ENCODE results near the gene ZNF677. TPM values are rescaled to one million over a fixed set of nuclear protein-coding genes. Genes with fewer than 3 reads are reported as not detected.

Gene ZNF677
- total and polyA plus RNA-seq, 10 of the 15 experiments (the other 5 are each of a cell fraction or from before 2014, with no cell fraction given) = 0.07 to 0.68 (median 0.16) TPM; not detected in 6

- TF ChIP-seq ZBTB11 (CRISPR knock-in tag; IDR thresholded peaks at IDR 0.05) = no peak
- no peak for TF ChIP-seq IRF4 (IDR thresholded peaks at IDR 0.05; ENCODE audit: low read depth, low read length)
- TF ChIP-seq KLF5 (IDR thresholded peaks at IDR 0.05; ENCODE audit: partially characterized antibody) = peak; percentile 27
- no peak for TF ChIP-seq MEF2B (IDR thresholded peaks at IDR 0.05; ENCODE audit: partially characterized antibody, poor library complexity, severe bottlenecking)
- TF ChIP-seq RBBP5 (conservative IDR thresholded peaks at IDR 0.05) = no peak
- peak; percentile 82 for TF ChIP-seq POLR2A (IDR thresholded peaks at IDR 0.05; ENCODE audit: low read depth, low read length)
- TF ChIP-seq PAX5 (IDR thresholded peaks at IDR 0.05; ENCODE audit: borderline replicate concordance, low read depth, low read length) = 0 out of 2 replicates have a peak, but pooled peaks have one; percentile 11
- no peak for TF ChIP-seq MTA3 (IDR thresholded peaks at IDR 0.05; ENCODE audit: borderline replicate concordance, low read length)
- 0 out of 2 replicates have a peak, but pooled peaks have one; percentile 20 for TF ChIP-seq NBN (IDR thresholded peaks at IDR 0.05)
- peak; percentile 27; the same call in 1 of the 2 replicates for TF ChIP-seq NR2C1 (IDR thresholded peaks at IDR 0.05)
- TF ChIP-seq PBX3 (IDR thresholded peaks at IDR 0.05; ENCODE audit: insufficient replicate concordance, low read depth, low read length) = no peak
- TF ChIP-seq HDGF (IDR thresholded peaks at IDR 0.05) = no peak
- 0 out of 2 replicates have a peak, but pooled peaks have one; percentile 7 for TF ChIP-seq RUNX3 (IDR thresholded peaks at IDR 0.05; ENCODE audit: low read length)
- 0 out of 3 replicates have a peak, but pooled peaks of 1 of the 2 experiments have one; percentile 38 for TF ChIP-seq EGR1 (IDR thresholded peaks at IDR 0.05; ENCODE audit: borderline replicate concordance in 1 of 2, low read depth in 2 of 2, low read length in 2 of 2)
- no peak for TF ChIP-seq IKZF1 (conservative IDR thresholded peaks at IDR 0.05)
- no peak for TF ChIP-seq ZZZ3 (IDR thresholded peaks at IDR 0.05; ENCODE audit: control insufficient read depth, insufficient read length, low read depth)
Measured at GRCh38 chr19:53196777-53197396, 57.8 kb downstream of the ZNF677 start (continued).
